CD4-positive, CD25-positive, alpha-beta regulatory T cell (primary cell): ENCODE data around the gene RRBP1. TPM values are rescaled to one million over a fixed set of nuclear protein-coding genes. Genes with fewer than 3 reads are reported as not detected.
"Not testable (repeated sequence)": the region's sequence is repeated elsewhere in the genome, so short reads cannot be mapped to it uniquely, and the experiment has no call there.

ENCODE experiments used
- ATAC-seq, 2 donors: fragments of 150-1000 bp; cut with Tn5 transposase; one replicate each; pipeline ENCODE4 v1.10.0; 2021; ENCODE audit warnings: low read depth in 2 of 2, moderate number of reproducible peaks in 2 of 2, moderate library complexity in 1 of 2
- DNase-seq, 3 donors: peaks; one replicate each; pipeline versions ENCODE4 v3.0.0 to v3.0.0-alpha.2; 2012 to 2022; ENCODE audit warnings: mixed read lengths in 1 of 3
- H3K27ac ChIP-seq: one replicate; pipeline ENCODE4 v1.7.0; 2013; ENCODE audit warnings: mild to moderate bottlenecking, low read length; ENCODE audit not compliant: insufficient read depth, poor library complexity, severe bottlenecking
- H3K27me3 ChIP-seq: one replicate; pipeline ENCODE4 v1.7.0; 2013; ENCODE audit warnings: low read length; ENCODE audit not compliant: control insufficient read depth, insufficient read depth
- H3K36me3 ChIP-seq: one replicate; pipeline ENCODE4 v1.7.0; 2013; ENCODE audit warnings: mild to moderate bottlenecking, low read length, moderate library complexity; ENCODE audit not compliant: control insufficient read depth, insufficient read depth
- H3K4me1 ChIP-seq: 2 replicates; pipeline ENCODE4 v1.7.0; 2013; ENCODE audit warnings: mild to moderate bottlenecking, low read length; ENCODE audit not compliant: insufficient read depth, control insufficient read depth, poor library complexity, severe bottlenecking
- H3K4me3 ChIP-seq: one replicate; pipeline ENCODE4 v1.7.0; 2013; ENCODE audit warnings: low read depth, mild to moderate bottlenecking, low read length, moderate library complexity
- H3K9me3 ChIP-seq, 2 experiments: 1 replicate in 1 of 2; 2 replicates in 1 of 2; pipeline ENCODE4 v1.7.0; 2013; ENCODE audit warnings: low read length in 2 of 2, mild to moderate bottlenecking in 1 of 2, moderate library complexity in 1 of 2; ENCODE audit not compliant: control insufficient read depth in 2 of 2
- H3K27ac Mint-ChIP-seq, 3 donors: one replicate each; pipeline ENCODE4 v1.8.0; 2020 to 2022; ENCODE audit warnings: mild to moderate bottlenecking in 3 of 3, mixed read lengths in 3 of 3, moderate library complexity in 2 of 3
- H3K27me3 Mint-ChIP-seq: one replicate; pipeline ENCODE4 v1.8.0; 2022; ENCODE audit warnings: mild to moderate bottlenecking, mixed read lengths
- H3K36me3 Mint-ChIP-seq: one replicate; pipeline ENCODE4 v1.8.0; 2020; ENCODE audit warnings: mixed read lengths
- H3K4me1 Mint-ChIP-seq, 4 donors: one replicate each; pipeline ENCODE4 v1.8.0; 2020 to 2022; ENCODE audit warnings: mixed read lengths in 4 of 4, mild to moderate bottlenecking in 1 of 4
- H3K4me3 Mint-ChIP-seq, 4 donors: one replicate each; pipeline ENCODE4 v1.8.0; 2020 to 2022; ENCODE audit warnings: mild to moderate bottlenecking in 4 of 4, mixed read lengths in 4 of 4, moderate library complexity in 3 of 4
- H3K9me3 Mint-ChIP-seq, 7 donors: one replicate each; pipeline ENCODE4 v1.8.0; 2020 to 2022; ENCODE audit warnings: mixed read lengths in 7 of 7, mild to moderate bottlenecking in 3 of 7, moderate library complexity in 2 of 7
- polyA plus RNA-seq, 4 donors: library from polyadenylated mRNA; unstranded; fragments of 300-500 nt; fragmentation: Illumina TruSeq; gene quantifications; one replicate each; pipeline ENCODE4 v1.2.3, GENCODE V29; 2021
- total RNA-seq: library from RNA; stranded (reverse); gene quantifications from one replicate; pipeline ENCODE4 v1.2.3, GENCODE V29; 2022

Gene RRBP1
- total and polyA plus RNA-seq, 5 donors from 2014 or later, result 0.60 to 33.6 (median 1.8) TPM

- not testable (repeated sequence) for H3K9me3 ChIP-seq, H3K27me3 ChIP-seq, ATAC-seq, DNase-seq, H3K4me1 Mint-ChIP-seq, H3K27me3 Mint-ChIP-seq, H3K27ac ChIP-seq, H3K9me3 Mint-ChIP-seq, H3K36me3 ChIP-seq, H3K4me3 ChIP-seq, H3K4me3 Mint-ChIP-seq, H3K27ac Mint-ChIP-seq, H3K36me3 Mint-ChIP-seq, H3K4me1 ChIP-seq
Observed at GRCh38 chr20:17707951-17708350, 25.9 kb upstream of the RRBP1 start.

- H3K36me3 ChIP-seq, result no peaks in the 10 kb centered on the region
- no peaks in the 10 kb centered on the region for H3K27me3 ChIP-seq
- no peak overlapping the region for H3K27ac ChIP-seq
- Mint-ChIP-seq H3K36me3 (no peaks in the 10 kb centered on the region), H3K9me3 (no peaks in the 10 kb centered on the region), H3K4me1 (no peaks in the 10 kb centered on the region), H3K27ac (no peak overlapping the region), H3K27me3 (peaks cover 5% of the 10 kb centered on the region), H3K4me3 (no peak overlapping the region)
- no peaks in the 10 kb centered on the region for H3K9me3 ChIP-seq
- H3K4me3 ChIP-seq, result no peak overlapping the region
- no peaks in the 10 kb centered on the region for H3K4me1 ChIP-seq
- DNase-seq (no peak), ATAC-seq (no peak)
Observed at GRCh38 chr20:17706632-17707031, 24.6 kb upstream of the RRBP1 start.

- DNase-seq (no peak), ATAC-seq (no peak)
- H3K36me3 ChIP-seq, result no peaks in the 10 kb centered on the region
- H3K27ac ChIP-seq, result no peak overlapping the region
- Mint-ChIP-seq H3K4me1 (no peaks in the 10 kb centered on the region), H3K27me3 (peaks cover 5% of the 10 kb centered on the region), H3K9me3 (no peaks in the 10 kb centered on the region), H3K4me3 (no peak overlapping the region), H3K36me3 (no peaks in the 10 kb centered on the region), H3K27ac (no peak overlapping the region)
- no peaks in the 10 kb centered on the region for H3K27me3 ChIP-seq
- no peaks in the 10 kb centered on the region for H3K9me3 ChIP-seq
- no peak overlapping the region for H3K4me3 ChIP-seq
- no peaks in the 10 kb centered on the region for H3K4me1 ChIP-seq
Observed at GRCh38 chr20:17705916-17706315, 23.9 kb upstream of the RRBP1 start.

- Histone ChIP-seq H3K27ac (no peak overlapping the region), H3K4me1 (no peaks in the 10 kb centered on the region), H3K27me3 (no peaks in the 10 kb centered on the region), H3K4me3 (no peak overlapping the region), H3K36me3 (no peaks in the 10 kb centered on the region), H3K9me3 (no peaks in the 10 kb centered on the region)
- no peak for ATAC-seq
- Mint-ChIP-seq H3K4me3 (no peak overlapping the region), H3K27me3 (peaks cover 5% of the 10 kb centered on the region), H3K9me3 (no peaks in the 10 kb centered on the region), H3K27ac (no peak overlapping the region), H3K4me1 (no peaks in the 10 kb centered on the region), H3K36me3 (no peaks in the 10 kb centered on the region)
- DNase-seq, result no peak
Observed at GRCh38 chr20:17704589-17705317, 22.7 kb upstream of the RRBP1 start.

GRCh38 chr20:17701826-17702225, 19.8 kb upstream of the RRBP1 start:
- H3K27me3 ChIP-seq, result no peaks in the 10 kb centered on the region
- DNase-seq (no peak), ATAC-seq (no peak)
- H3K27me3 Mint-ChIP-seq, result peaks cover 5% of the 10 kb centered on the region
- H3K36me3 Mint-ChIP-seq, result no peaks in the 10 kb centered on the region
- no peaks in the 10 kb centered on the region for H3K36me3 ChIP-seq
- H3K9me3 Mint-ChIP-seq, result no peaks in the 10 kb centered on the region
- no peaks in the 10 kb centered on the region for H3K9me3 ChIP-seq
- no peak overlapping the region for H3K27ac ChIP-seq
- no peak overlapping the region for H3K4me3 ChIP-seq
- H3K4me3 Mint-ChIP-seq, result no peak overlapping the region
- no peak overlapping the region for H3K27ac Mint-ChIP-seq
- no peaks in the 10 kb centered on the region for H3K4me1 ChIP-seq
- no peaks in the 10 kb centered on the region for H3K4me1 Mint-ChIP-seq

- H3K4me3 ChIP-seq, result no peak overlapping the region
- no peak for DNase-seq
- H3K27me3 Mint-ChIP-seq, result peaks cover 5% of the 10 kb centered on the region
- H3K36me3 Mint-ChIP-seq, result no peaks in the 10 kb centered on the region
- H3K4me1 Mint-ChIP-seq, result no peaks in the 10 kb centered on the region
- H3K27ac Mint-ChIP-seq, result no peak overlapping the region
- H3K9me3 ChIP-seq, result peaks cover 0 to 3% of the 10 kb centered on the region in 2 experiments
- no peaks in the 10 kb centered on the region for H3K27me3 ChIP-seq
- no peak overlapping the region for H3K4me3 Mint-ChIP-seq
- H3K9me3 Mint-ChIP-seq, result no peaks in the 10 kb centered on the region
- no peaks in the 10 kb centered on the region for H3K36me3 ChIP-seq
- ATAC-seq, result no peak
- H3K4me1 ChIP-seq, result no peaks in the 10 kb centered on the region
- H3K27ac ChIP-seq, result no peak overlapping the region
Observed at GRCh38 chr20:17700637-17701036, 18.6 kb upstream of the RRBP1 start.

- Histone ChIP-seq H3K4me1 (no peaks in the 10 kb centered on the region), H3K4me3 (no peak within 1 kb of the TSS), H3K36me3 (no peaks in the 10 kb centered on the region), H3K27me3 (no peaks in the 10 kb centered on the region), H3K9me3 (peaks cover 0 to 3% of the 10 kb centered on the region in 2 experiments), H3K27ac (no peak within 1 kb of the TSS)
- DNase-seq, result no peak
- Mint-ChIP-seq H3K27me3 (peaks cover 5% of the 10 kb centered on the region), H3K4me3 (no peak within 1 kb of the TSS), H3K4me1 (no peaks in the 10 kb centered on the region), H3K36me3 (no peaks in the 10 kb centered on the region), H3K9me3 (no peaks in the 10 kb centered on the region), H3K27ac (no peak within 1 kb of the TSS)
- ATAC-seq, result no peak
Observed at GRCh38 chr20:17699931-17700351, 17.9 kb upstream of the RRBP1 start, which contains the start of gene BANF2. BANF2 (plus strand) TSS chr20:17699966; CDS start chr20:17725026, 25,060 bp downstream.

GRCh38 chr20:17698384-17698783, 16.3 kb upstream of the RRBP1 start:
- H3K27ac ChIP-seq, result no peak overlapping the region
- H3K9me3 ChIP-seq, result peaks cover 0 to 3% of the 10 kb centered on the region in 2 experiments
- H3K4me1 ChIP-seq, result no peaks in the 10 kb centered on the region
- no peaks in the 10 kb centered on the region for H3K27me3 ChIP-seq
- H3K9me3 Mint-ChIP-seq, result no peaks in the 10 kb centered on the region
- no peaks in the 10 kb centered on the region for H3K36me3 ChIP-seq
- no peak overlapping the region for H3K4me3 Mint-ChIP-seq
- H3K27me3 Mint-ChIP-seq, result peaks cover 5% of the 10 kb centered on the region
- H3K4me1 Mint-ChIP-seq, result no peaks in the 10 kb centered on the region
- no peak overlapping the region for H3K4me3 ChIP-seq
- no peaks in the 10 kb centered on the region for H3K36me3 Mint-ChIP-seq
- ATAC-seq (no peak), DNase-seq (no peak)
- H3K27ac Mint-ChIP-seq, result no peak overlapping the region
